Measurements from ENCODE around the gene WNT5B.
"Not testable (repeated sequence)": the region's sequence is repeated elsewhere in the genome, so short reads cannot be mapped to it uniquely, and the experiment has no call there.

The WNT5B gene

DNA sequence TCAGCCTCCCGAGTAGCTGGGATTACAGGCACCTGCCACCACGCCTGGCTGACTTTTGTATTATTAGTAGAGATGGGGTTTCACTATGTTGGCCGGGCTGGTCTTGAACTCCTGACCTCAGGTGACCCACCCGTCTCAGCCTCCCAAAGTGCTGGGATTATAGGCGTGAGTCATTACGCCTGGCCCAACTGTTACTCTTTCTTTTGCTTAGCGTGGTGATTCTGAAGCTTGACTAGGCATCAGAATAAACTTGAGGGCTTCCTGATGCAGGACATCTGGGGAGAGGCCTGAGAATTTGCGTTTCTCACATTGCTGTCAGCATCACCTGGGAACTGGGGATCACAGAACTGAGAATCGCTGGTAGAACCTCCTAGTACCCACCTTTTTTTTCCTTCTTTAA is 26.3 kb upstream of the WNT5B start:
- not testable (repeated sequence) for DNase-seq

DNA sequence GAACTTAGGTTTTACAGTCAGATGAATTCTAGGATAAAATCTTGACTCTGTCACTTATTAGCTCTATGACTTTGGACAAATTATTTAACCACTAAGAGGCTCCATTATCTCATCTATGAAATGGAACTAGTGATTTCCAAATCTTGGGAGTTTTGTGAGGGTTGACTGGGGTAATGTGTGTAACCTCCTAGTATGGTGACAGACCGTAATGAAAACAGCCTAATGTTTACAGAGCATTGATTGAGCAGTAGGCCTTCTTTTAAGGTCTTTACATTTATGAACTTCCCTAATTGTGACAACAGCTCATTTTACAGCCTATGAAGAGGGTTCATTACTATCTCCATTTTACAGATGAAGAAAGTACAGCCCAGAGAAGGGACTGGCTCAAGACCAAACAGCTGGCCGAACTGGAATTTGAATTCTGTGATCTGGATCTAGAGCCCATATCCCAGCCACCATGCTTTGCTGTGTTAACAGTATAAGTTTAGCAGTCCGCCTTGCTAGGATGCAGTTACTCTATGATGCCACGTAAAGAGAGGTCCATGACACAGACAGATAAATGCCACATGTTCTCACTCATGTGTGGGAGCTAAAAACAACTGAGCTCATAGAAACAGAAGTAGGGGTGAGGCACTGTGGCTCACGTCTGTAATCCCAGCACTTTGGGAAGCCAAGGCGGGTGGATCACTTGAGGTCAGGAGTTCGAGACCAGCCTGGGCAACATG is 25.6 kb upstream of the WNT5B start:
- DNase-seq: no peak

DNA sequence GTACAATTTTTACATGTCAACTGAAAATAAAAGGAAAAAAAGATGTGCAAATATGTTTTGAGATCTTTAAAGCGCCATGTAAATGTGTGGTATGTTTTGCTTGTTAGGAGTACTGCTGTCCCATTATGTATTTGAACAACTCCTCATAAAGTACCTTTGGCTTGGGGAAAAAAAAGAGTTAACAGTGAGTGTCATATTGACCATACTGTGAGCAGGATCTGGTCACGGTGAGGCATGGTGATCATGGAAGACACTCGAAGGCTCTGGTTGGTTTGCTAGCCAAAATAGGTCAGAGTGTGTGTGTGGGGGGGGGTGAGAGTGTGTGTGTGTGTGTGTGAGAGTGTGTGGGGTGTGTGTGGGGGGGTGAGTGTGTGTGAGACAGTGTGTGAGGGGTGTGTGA is 24.6 kb upstream of the WNT5B start:
- DNase-seq: no peak

DNA sequence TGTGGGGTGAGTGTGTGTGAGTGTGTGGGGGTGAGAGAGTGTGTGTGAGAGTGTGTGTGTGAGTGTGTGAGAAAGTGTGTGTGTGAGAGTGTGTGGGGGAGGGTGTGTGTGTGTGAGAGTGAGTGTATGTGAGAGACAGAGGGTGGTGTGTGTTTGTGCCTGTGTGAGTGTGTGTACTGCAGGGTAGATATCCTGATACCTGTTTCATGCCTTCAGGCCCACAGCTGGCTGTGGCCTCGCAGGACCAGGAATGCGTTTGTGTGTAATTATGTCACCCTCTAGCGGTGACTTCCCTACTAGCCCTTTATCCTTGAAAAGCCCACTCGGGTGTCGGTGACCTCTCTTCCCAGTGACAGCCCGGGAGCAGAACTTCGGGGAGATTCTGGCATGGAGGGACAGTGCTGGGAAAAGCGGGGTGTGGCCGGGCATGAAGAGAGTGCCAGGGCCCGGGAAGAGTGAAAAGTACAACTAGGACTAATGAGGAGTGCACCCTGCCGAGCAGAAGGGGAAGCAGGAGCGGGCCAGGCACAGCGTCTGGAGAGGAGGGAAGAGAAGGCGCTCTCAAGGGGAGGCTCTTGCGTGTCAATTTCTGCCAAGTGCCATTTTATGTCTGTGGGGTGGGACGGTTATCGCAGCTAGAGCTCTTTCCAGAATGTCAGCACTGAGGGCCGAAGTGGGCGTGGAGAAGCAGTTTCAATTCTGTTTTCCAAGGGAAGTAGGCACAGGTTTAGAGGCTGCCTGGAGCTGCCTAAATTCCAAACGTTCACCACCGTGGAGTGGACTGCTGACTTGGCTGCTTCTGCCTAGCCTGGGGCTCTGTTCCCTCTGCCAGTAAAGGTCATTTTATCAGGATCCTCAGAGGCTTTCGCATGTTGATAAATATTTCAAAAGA is 23.7 kb upstream of the WNT5B start:
- peak; percentile 70 to 79 for DNase-seq

DNA sequence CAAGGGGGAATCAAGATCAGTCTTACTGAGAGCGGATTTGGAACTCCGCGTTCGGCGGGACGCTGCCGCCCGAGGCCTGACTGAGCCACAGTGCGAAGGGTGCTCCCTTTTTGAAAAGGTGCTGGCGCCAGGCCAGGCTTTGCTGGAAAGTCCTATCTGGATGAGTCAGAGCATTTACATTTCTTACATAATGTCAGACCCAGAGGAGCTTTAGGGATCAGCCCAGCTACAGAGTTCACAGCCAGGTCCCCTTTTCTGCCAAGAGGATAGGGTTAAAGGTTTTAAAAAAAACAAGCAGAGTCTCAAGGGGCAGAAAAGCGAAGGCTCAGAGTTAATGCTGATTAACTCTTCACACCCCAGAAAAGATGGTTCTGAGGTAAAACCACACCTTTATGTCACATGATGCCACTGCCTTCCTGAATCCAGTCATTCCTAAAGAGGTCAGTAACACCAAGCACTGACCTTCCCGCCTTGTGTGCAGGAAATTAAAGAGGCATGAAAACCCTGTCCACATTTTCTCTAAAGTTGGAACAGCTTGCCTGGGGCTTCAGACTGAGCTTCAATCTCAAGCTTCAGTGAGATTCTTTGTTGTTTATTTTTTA is 22.9 kb upstream of the WNT5B start:
- DNase-seq: peak; percentile 39 to 75

DNA sequence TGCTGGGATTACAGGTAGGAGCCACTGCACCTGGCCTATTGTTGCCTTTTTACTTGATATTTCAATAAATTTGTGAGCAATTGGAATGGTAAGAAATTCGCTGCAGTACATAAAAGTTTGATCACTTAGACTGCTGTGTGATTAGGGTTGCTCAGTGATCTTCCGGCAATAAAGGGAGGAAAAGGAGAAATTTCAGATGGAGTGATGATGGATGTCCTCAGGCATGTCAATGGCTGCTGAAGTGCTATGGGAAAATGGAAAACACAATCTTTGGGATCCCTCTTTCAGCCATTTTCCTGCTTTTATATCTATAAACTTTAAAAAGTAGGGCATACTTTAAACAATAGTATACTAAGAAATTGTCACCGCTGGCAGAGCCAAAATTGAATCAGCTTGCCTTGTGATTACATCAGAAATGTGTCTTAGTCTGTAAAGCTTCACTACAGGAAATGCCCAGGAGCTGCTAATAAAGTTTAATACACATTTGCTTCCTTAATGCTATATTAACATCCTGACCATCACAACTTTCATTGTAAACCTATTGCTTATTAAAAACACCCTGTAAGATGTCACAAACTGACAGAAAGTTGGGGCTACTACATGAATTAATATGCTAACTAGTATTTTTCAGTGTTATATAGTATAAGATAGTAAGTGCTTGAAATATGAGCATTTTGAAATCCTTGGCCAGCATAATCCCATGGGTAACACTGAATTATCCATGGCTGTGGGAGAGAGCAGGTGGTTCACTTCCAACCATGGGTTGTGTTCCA is 20.9 kb upstream of the WNT5B start:
- no peak for DNase-seq

DNA sequence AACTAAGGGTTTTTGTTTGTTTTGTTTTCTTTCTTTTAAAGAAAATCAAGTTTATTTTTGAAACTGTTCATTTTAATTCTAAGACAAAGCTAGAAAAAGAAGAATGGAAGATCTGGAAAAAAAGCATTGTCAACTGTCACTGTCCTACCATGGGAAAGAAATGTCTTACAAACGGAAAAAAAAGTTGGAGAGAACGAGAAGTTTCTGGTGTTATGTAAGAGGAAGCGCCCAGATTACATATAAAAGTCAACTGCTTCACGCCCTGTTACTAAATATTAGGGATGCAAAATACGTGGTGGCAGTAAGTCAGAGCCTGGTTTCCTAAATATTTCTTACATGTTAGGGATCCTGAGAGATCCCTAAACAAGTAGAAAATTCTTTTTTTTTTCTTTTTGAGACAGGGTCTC is 20.3 kb upstream of the WNT5B start:
- no peak for DNase-seq

DNA sequence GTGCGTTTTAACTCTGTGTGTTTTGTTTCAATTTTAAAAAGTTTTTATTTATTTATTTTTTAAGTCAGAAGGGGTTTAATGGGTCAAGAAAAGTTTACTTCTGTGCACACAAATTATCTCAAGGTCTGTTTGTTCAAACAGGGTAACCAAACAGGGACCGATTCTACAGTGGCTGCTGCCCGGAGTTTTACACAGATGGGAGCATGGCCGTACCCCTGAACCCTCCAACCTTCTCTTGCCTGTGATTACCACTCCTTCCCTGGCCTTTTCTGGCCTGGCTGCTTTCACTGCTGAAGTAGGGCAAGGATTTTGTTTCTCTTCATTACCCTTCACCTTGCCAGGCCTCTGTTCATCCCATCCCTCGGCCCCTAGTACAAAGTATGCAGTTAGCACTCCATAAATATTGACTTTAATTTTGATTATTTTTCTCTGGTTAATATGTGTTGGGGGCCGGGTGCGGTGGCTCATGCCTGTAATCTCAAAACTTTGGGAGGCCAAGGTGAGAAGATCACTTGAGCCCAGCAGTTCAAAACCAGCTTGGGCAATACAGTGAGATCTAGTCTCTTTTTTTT is 18.9 kb upstream of the WNT5B start:
- no peak for DNase-seq

DNA sequence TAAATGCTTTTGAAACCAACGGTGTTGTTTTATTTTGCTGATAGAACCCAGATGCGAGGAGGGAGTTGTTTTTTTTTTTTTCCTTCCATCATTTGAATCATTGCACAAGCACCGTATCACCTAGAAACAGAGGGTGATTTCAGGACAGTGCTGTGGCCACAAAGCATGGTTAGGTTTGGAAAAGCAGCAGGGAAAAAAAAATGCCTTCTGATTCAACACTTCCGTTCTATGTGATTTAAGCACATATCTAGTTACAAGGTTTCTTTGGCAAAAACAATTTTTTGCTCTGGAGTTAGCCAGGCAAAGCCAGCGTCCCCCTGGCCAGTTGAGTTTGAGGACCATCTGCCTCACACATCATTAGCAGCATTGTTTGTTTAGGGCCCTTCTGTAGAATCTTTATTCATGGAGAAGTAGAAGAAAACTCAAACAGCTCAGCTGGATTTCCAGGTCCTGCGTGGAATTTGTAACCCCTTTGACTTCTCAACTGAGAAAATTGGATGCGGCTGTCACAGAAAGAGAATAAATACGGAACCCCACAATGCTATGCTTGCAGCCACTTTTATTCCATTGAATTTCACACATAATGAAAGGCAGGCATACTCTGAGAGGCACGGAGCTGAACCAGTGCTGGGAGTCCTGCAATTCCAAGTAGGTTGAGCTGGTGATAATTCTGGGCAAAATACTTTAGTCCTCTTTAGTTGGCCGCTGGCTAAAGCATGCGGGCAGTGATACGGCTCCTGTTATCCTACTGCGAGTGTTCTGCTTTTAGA is 17.0 kb upstream of the WNT5B start:
- no peak for DNase-seq

DNA sequence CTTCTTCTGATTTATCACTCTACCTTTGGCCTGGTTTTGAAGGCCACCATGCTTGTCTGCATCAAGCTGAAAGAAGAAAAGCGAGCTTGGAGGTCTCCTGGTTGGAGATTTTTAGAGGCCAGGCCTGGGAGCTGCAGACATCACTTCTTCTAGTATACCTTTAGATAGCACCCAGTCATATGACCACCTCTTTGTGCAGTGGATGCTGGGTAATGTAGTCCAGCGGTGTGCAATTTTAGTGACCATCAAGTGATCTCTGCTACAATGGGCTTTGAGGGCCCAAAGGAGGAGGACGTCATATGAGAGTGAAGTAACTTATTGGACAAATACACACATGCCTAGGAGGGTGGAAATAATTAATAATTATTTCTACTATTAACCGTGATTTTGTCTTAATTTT is 15.2 kb upstream of the WNT5B start:
- DNase-seq: no peak

DNA sequence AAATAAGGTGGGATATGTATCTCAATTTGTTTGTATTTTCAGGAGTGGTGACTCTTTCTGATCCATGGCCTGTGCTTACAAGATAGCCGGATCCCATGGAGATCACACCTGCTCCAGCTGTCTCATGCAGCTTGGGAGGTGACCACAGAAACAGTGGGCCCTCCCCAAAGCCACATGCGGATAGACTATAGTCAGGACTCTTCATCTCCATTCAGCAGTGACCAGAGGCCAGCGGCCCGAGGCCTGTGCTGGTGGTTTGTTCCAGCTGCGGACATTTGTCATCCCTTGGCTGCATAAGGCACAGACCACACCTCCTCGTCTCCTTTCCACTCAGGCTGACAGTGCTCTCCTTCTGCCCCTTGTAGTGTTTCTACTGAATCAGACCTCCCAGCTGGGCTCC is 14.7 kb upstream of the WNT5B start:
- no peak for DNase-seq

DNA sequence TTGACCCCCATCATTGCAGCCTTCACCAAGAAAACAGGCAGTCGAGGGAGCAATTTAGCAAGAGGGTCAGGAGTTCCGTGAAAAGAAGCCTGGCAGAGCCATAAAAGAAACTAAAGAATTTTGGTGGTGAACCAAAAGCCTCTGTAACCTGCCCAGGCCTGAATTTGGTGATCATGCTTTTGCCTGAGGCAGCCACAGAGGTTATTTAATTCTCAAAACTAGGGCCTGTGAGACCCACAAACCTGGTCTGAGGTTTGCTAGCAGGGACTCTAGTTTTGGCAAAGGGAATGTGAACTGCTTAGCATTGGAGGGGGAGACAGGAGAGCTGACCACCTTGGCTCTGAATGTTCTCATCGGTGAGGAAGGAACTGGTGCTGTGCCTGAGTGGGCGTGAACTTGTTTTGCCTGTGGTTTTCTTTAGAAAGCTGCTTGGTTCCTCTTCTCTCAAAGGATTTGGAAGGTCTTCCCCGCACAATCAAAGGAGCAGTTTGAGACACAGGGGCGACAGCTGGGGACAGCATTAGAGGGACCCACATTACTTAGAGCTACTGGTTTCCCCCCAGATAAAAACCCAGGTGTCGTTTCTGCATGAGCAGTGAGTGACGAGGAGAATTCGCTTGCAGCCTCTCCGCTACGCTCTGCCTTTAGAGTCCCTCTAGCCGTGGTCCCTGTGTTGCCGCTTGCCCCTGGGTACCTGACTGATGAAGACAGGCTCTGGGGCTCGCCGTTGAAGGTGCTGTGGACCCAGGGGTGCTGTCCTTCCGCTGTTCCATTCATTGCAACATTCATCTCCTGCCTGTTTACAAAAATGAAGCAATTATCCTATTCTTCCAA is 12.6 kb upstream of the WNT5B start:
- peak in 1 of 2 donors; percentile 9 for DNase-seq

DNA sequence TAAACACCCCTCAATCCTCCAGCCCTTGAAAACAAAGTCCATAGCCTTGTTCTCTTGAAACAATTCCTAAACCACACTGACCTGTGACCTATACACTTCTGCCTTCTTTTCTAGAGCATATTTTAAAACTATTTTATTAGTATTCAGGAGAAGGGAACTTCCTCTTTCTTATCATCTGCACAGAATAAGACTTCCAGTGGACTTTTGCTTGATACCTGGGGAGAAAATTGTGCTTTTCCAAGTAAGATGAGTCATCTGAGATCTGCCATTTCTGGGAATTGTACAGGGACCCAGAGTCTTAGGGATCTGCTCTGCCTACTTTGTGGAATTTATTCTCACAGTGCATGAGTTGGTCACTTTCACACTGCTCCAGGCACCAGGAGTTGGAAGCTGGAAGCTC is 10.5 kb upstream of the WNT5B start:
- no peak for DNase-seq

DNA sequence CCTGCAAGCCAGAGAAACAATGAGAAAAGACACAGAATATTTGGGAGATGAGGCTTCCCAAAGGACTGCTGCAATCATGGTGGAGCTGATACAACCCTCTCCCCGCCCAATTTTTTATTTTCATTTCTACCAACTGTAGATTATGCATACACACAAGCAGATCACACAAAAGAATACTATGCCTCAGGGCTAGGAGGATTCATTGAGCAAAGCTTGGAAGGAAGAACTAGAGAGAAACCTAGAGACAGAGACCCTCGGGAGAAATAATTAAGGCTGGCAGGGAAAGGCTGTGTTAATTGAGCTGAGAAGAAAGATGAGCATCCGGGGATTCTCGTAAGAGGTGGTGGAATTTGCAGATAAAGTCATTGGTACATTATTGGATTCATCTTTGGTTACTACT is 9.9 kb upstream of the WNT5B start:
- no peak for DNase-seq

DNA sequence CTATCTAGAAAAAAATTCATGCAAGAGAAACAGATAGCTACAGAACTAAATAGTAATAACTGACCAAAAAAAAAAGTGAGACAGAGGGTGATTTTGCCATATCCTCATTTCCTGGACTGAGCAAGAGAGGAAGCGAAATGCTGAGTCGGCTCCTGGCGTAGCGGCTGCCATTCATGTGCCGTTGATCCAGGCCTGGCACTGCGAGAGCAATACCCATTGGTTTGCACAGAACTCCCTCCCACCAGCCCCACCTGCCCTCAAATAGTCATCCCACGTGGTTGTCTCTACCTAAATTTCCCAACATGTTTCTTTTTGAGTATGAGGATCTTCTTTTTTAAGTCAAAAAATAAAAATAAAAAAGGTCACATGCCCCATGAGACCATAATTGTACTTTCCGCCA is 9.4 kb upstream of the WNT5B start:
- peak in 1 of 2 donors; percentile 62 for DNase-seq

DNA sequence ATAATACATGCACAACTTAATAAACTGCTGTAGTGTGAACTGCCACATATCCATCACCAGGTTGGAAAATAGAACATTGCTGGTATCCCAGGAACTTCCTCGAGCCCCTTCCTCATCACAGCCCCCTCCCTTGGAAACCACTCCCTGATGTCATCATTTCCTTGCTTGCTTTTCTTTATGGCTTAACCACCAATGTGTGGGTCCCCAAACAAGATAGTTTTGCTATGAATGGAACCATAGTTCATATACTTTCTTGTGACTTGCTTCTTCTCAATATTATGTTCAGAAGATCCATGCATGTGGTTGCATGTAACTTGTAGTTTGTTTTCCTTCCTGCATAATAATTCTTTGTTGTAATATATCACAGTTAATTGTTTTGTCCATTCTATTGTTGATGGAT is 8.9 kb upstream of the WNT5B start:
- DNase-seq: no peak

DNA sequence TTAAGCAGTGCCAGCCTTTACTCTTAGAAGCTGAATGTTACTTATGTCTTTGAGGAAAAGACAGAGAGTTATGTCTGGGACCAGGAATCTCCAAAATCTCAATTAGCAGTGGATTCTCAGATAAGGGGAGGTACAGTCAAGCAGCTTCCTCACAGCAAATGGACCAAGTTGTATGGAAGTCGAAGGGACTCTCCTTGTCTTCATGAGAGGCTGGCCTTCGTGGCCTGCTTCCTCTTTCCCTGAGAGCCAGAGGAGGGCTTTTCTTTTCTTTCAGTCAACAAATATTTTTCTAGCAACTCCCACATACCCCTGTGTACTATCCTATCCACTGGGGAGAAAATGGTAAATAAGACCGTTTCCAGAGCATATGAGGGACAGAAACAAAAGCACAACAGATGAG is 6.6 kb upstream of the WNT5B start:
- no peak for DNase-seq

DNA sequence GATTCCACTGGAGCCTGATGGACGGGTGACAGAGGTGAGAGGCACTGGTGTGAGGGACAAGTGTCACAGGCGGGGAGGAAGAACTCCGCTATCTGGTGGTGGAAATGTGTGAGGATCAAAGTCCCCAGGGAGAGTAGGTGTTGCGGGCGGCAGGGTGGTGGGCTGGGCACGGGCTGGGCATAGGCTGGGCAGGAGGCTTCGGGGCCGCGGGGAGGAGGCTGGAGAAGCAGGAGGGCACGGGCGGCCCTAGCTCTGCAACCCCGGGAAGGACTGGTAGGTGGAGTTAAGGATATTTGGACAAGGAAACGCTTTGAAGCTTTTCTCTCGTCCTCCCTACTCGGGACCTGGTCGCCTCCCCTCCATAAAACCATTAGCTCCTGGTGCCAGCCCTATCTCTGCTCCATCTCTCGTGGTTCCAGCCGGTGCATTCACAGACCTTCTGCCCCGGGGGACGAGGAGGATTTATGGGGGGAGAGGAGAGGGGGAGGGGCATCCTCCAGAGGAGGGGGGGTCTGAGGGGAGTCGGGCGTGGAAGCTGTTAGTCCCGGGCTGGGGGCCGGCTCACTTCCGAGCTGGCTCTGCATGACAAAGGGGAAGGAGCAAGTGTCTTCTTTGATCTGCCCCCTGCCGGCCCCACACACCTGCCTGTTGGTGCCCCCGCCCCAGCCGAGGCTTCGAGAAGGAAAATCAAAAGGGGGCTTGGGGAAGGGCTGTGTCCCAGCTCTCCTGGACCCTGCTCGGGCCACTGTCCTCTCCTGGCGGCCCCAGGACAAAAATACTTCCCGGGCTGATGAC is 504 bp downstream of the WNT5B start:
- peak in 1 of 2 donors; percentile 9 for DNase-seq

DNA sequence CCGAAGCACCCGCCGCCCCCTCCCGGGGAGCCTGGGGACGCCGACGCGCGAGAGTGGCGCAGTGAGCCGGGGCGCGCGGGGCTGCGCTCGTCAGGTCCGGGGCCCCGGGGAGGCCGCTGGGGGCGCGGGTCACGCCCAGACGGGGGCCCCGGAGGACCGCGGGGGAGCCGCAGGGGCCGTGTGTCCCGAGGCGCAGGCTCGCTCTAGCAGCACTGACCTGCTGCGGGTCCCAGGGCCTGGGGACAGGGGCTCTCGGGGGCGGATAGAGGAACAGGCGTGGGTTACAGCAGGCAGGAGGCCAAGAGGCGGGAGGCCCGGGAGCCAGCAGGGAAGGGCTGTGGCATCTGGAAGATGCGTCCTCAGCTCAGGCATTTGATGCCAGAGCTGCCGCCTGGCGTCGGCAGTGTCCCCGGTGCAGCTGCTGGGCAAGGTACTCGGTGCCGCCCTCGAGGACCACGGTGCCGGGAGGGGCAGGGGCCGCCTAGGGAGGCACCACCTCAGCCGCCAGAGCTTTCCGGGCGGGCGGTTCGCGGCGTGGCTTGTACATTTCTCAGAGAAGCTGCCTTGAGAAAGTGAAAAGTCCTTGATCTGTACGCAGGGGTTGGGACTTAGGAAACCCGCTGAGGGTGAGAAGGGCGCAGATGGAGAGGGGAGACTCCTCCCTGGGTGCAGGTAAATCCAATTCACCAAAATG is 1.2 kb downstream of the WNT5B start:
- DNase-seq: peak in 1 of 2 donors; percentile 9
